Peyer's patch (tissue), 4 donors: ENCODE data around the gene CREBBP.

Experiments used
- CTCF ChIP-seq, 6 experiments: fragments of 450-650 bp in 4 of 6; fragments of 200-600 bp in 2 of 6; sonication (generic) in 1 of 6; IDR thresholded peaks; one replicate each; pipeline ENCODE4 v1.5.1; 2017 to 2019; ENCODE audit warnings: antibody characterized with exemption in 6 of 6, mild to moderate bottlenecking in 3 of 6, moderate library complexity in 1 of 6
- POLR2A ChIP-seq, 2 donors: fragments of 450-650 bp; IDR thresholded peaks; one replicate each; pipeline ENCODE4 v1.5.1; 2017; ENCODE audit warnings: antibody characterized with exemption in 2 of 2, mild to moderate bottlenecking in 2 of 2, moderate library complexity in 2 of 2

GRCh38 chr16:3691761-3692160 lies 188.8 kb downstream of the CREBBP start:
- TF ChIP-seq CTCF (IDR thresholded peaks at IDR 0.05) = no peak
- TF ChIP-seq POLR2A (IDR thresholded peaks at IDR 0.05) = no peak
